ES-I3 (cell line): ENCODE data around the gene CLPSL1.

Experiments
- H3K36me3 ChIP-seq: 2 replicates; pipeline ENCODE4 v1.6.1; 2013; ENCODE audit warnings: mild to moderate bottlenecking, low read length, control low read depth, moderate library complexity; ENCODE audit not compliant: insufficient read depth
- H3K4me1 ChIP-seq: 2 replicates; pipeline ENCODE4 v1.6.1; 2013; ENCODE audit warnings: mild to moderate bottlenecking, control low read depth, low read length; ENCODE audit not compliant: insufficient read depth
- H3K9ac ChIP-seq: 2 replicates; pipeline ENCODE4 v1.6.1; 2013; ENCODE audit warnings: low read depth, mild to moderate bottlenecking, low read length, moderate library complexity
- H3K9me3 ChIP-seq: 2 replicates; pipeline ENCODE4 v1.6.1; 2013; ENCODE audit warnings: mild to moderate bottlenecking, low read length, moderate library complexity; ENCODE audit not compliant: control insufficient read depth, insufficient read depth

CLPSL1 gene

GRCh38 chr6:35777356-35778102 lies 3.3 kb upstream of the CLPSL1 start:
- Histone ChIP-seq H3K9me3 (peaks cover 2% of the 10 kb centered on the region; the same call in 1 of the 2 replicates), H3K36me3 (no peaks in the 10 kb centered on the region), H3K4me1 (no peaks in the 10 kb centered on the region), H3K9ac (no peak overlapping the region)

- Histone ChIP-seq H3K4me1 (no peaks in the 10 kb centered on the region), H3K9me3 (peaks cover 2% of the 10 kb centered on the region; the same call in 1 of the 2 replicates), H3K36me3 (no peaks in the 10 kb centered on the region), H3K9ac (no peak overlapping the region)
Observed at GRCh38 chr6:35778437-35778836, 2.4 kb upstream of the CLPSL1 start.

- H3K9ac ChIP-seq = no peak overlapping the region
- H3K36me3 ChIP-seq = no peaks in the 10 kb centered on the region
- no peaks in the 10 kb centered on the region for H3K9me3 ChIP-seq
- H3K4me1 ChIP-seq = peaks cover 2% of the 10 kb centered on the region; the same call in 1 of the 2 replicates
Observed at GRCh38 chr6:35781290-35781689, 471 bp downstream of the CLPSL1 start.

- Histone ChIP-seq H3K4me1 (peaks cover 12% of the 10 kb centered on the region; the same call in 1 of the 2 replicates), H3K9ac (no peak overlapping the region), H3K9me3 (no peaks in the 10 kb centered on the region), H3K36me3 (no peaks in the 10 kb centered on the region)
Observed at GRCh38 chr6:35782424-35782823, 1.6 kb downstream of the CLPSL1 start.

- no peaks in the 10 kb centered on the region for H3K36me3 ChIP-seq
- no peaks in the 10 kb centered on the region for H3K9me3 ChIP-seq
- H3K4me1 ChIP-seq = peaks cover 12% of the 10 kb centered on the region; the same call in 1 of the 2 replicates
- H3K9ac ChIP-seq = no peak overlapping the region
Observed at GRCh38 chr6:35784200-35784599, 3.4 kb downstream of the CLPSL1 start.

GRCh38 chr6:35786272-35786671 lies 5.5 kb downstream of the CLPSL1 start:
- no peaks in the 10 kb centered on the region for H3K36me3 ChIP-seq
- H3K9me3 ChIP-seq = no peaks in the 10 kb centered on the region
- H3K9ac ChIP-seq = peak overlapping the region; percentile 28; the same call in 1 of the 2 replicates
- H3K4me1 ChIP-seq = peaks cover 12% of the 10 kb centered on the region; the same call in 1 of the 2 replicates

- H3K9me3 ChIP-seq = no peaks in the 10 kb centered on the region
- H3K4me1 ChIP-seq = peaks cover 12% of the 10 kb centered on the region; the same call in 1 of the 2 replicates
- H3K36me3 ChIP-seq = no peaks in the 10 kb centered on the region
- H3K9ac ChIP-seq = peak overlapping the region; percentile 28; the same call in 1 of the 2 replicates
Observed at GRCh38 chr6:35786810-35787209, 6.0 kb downstream of the CLPSL1 start.

- H3K36me3 ChIP-seq = no peaks in the 10 kb centered on the region
- peak overlapping the region; percentile 28; the same call in 1 of the 2 replicates for H3K9ac ChIP-seq
- H3K4me1 ChIP-seq = peaks cover 12% of the 10 kb centered on the region; the same call in 1 of the 2 replicates
- H3K9me3 ChIP-seq = no peaks in the 10 kb centered on the region
Observed at GRCh38 chr6:35787266-35788218, 6.7 kb downstream of the CLPSL1 start.

GRCh38 chr6:35788423-35788982 lies 7.7 kb downstream of the CLPSL1 start:
- H3K36me3 ChIP-seq = no peaks in the 10 kb centered on the region
- H3K9ac ChIP-seq = no peak overlapping the region
- no peaks in the 10 kb centered on the region for H3K9me3 ChIP-seq
- peaks cover 12% of the 10 kb centered on the region; the same call in 1 of the 2 replicates for H3K4me1 ChIP-seq

GRCh38 chr6:35790683-35791082 lies 9.9 kb downstream of the CLPSL1 start:
- H3K36me3 ChIP-seq = no peaks in the 10 kb centered on the region
- H3K4me1 ChIP-seq = peaks cover 12% of the 10 kb centered on the region; the same call in 1 of the 2 replicates
- H3K9ac ChIP-seq = no peak overlapping the region
- H3K9me3 ChIP-seq = no peaks in the 10 kb centered on the region

- peaks cover 4% of the 10 kb centered on the region; the same call in 1 of the 2 replicates for H3K4me1 ChIP-seq
- no peak overlapping the region for H3K9ac ChIP-seq
- H3K36me3 ChIP-seq = no peaks in the 10 kb centered on the region
- no peaks in the 10 kb centered on the region for H3K9me3 ChIP-seq
Observed at GRCh38 chr6:35794536-35795452, 14.0 kb downstream of the CLPSL1 start.

- peaks cover 4% of the 10 kb centered on the region; the same call in 1 of the 2 replicates for H3K4me1 ChIP-seq
- H3K9ac ChIP-seq = no peak overlapping the region
- no peaks in the 10 kb centered on the region for H3K36me3 ChIP-seq
- no peaks in the 10 kb centered on the region for H3K9me3 ChIP-seq
Observed at GRCh38 chr6:35795453-35796071, 14.7 kb downstream of the CLPSL1 start.

GRCh38 chr6:35796236-35796635 lies 15.4 kb downstream of the CLPSL1 start:
- H3K9ac ChIP-seq = no peak overlapping the region
- H3K36me3 ChIP-seq = no peaks in the 10 kb centered on the region
- H3K4me1 ChIP-seq = peaks cover 6% of the 10 kb centered on the region
- no peaks in the 10 kb centered on the region for H3K9me3 ChIP-seq
